8988T (cell line): Measurements from ENCODE around the gene TMEM165.
"Not testable (repeated sequence)": the region's sequence is repeated elsewhere in the genome, so short reads cannot be mapped to it uniquely, and the experiment has no call there.

Source experiments
- DNase-seq: peaks from one replicate; pipeline ENCODE4 v3.0.0; 2011

TMEM165 gene

GRCh38 chr4:55395529-55396307, at the start of gene TMEM165:
TSS of gene TMEM165 (plus strand) at chr4:55395957. CDS start at chr4:55396190, 233 bp downstream.
- peak; percentile 63 for DNase-seq

DNA sequence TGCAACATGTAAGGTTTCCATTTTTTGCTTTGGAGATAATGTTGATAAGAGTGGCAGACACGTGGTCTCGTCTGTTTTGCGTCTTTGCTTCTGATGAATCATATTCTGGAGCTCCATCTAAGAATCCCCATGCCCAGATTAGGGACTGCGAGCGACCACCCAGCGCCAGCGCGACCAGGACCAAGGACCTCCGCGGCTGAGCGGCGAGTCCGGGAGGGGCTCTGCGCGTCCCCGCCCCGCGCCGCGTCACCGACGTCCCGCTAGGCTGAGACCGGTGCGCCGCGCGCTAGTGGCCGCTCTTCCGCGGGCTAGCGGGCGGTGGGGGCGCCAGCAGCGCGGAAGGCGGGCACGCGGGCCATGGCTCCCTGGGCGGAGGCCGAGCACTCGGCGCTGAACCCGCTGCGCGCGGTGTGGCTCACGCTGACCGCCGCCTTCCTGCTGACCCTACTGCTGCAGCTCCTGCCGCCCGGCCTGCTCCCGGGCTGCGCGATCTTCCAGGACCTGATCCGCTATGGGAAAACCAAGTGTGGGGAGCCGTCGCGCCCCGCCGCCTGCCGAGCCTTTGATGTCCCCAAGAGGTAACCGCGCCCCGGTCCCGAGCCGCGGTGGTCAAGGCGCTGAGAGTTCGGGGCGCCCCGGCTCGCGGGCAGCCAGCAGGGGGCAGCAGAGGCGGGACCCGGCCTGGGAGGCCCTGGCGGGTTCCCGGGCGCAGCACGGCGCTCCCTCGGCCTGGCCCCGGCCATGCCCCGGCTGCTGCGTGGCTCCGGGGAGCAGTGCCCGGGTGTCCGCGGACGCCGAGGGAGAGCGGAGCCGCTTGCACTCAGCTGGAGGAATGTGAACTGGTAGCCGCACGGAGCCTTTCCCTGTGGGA, 49.5 kb upstream of the TMEM165 start, which contains the start of gene SRD5A3:
Gene SRD5A3, plus strand, starts transcription at position 263 of the 871 bp plus-strand sequence. Its CDS starts 95 bp downstream, at position 358.
- peak; percentile 73 for DNase-seq

GRCh38 chr4:55346851-55347255, 48.9 kb upstream of the TMEM165 start:
- no peak for DNase-seq

DNA sequence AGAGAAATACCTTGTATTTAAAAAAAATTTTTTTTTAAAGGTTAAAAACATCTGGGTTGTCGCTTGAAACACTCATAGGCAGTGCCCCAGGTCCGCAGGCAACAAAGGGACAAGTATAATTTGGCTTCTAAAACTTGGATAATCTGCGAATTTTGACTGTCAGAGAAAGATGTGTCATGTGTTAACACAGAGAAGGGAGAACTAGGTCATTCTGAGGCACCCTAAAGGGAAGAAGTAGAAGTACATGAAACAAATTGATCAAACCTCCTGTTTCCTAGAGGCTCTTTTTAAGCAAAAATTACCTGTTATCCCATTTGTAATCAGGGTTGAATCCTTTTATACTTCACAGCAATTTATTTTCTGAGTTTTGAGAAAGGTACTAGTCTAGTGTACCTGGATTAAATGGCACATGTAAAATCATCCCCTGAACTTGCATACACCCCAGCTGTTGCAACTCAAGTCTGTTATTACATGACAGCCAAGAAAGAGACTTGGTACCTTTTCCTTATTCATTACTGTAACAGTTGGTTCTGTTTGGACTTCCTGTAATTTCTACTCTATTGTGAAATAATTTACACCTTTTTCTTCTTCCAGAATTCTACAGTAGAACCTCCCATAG, 48.0 kb upstream of the TMEM165 start:
- no peak for DNase-seq

GRCh38 chr4:55348466-55348865, 47.3 kb upstream of the TMEM165 start:
- DNase-seq: no peak

GRCh38 chr4:55350870-55351269, 44.9 kb upstream of the TMEM165 start:
- not testable (repeated sequence) for DNase-seq

DNA sequence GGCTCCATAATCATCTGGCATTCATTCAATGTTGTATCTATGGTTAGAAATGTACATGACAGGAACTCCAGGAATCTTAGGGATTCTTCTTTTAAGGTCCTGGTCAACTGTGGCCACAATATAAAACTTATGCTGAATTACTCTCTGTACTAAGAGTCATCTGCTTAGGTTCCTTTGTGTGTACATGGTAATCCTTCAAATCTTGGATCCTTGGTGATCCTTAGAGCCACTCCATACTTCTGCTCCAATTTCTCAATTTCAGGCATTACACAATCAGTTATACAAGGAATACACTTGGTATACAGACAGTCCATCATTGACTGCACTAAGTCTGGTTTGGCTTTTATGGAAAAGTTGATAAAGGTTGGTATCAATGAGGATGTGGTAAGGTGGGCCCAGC, 43.9 kb upstream of the TMEM165 start:
- no peak for DNase-seq

DNA sequence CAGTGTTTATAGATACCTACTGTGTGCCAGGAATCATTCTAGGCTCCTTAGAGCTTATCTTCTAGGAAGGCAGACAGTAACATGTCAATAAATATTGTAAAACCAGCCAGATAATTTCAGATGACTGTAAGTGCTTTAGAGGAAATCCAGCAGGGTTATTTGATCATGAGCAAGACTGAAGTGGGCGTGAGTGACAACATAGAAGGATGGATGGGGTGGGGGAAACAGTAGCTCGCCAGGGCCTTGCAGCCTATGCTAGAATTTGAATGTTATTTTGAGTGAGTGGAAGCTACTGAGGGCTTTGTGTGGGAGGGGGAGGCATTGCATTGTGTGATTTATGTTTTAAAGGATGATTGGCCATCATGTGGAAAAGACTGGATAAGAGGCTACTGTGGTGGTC, 43.0 kb upstream of the TMEM165 start:
- no peak for DNase-seq

- DNase-seq: not testable (repeated sequence)
Measured at GRCh38 chr4:55353228-55353747, 42.5 kb upstream of the TMEM165 start.

DNA sequence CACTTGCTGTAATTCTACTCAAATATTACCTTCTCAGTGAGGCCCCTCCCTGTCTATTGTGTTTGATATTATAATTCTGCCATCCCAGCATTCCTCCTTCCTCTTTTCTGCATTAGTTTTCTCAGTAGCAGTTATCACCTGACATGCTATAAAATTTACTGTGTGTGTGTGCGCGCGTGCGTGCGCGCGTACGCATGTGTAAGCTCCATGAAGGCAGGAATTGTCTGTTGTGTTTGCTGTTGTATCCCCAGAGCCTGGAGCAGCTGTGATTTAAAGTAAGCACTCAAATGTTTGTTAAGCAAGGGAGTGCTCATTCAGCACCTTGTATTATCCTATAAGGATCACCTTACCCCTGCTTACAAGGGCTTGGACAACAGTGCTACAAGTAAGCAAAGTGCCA, 41.1 kb upstream of the TMEM165 start:
- DNase-seq: no peak

DNA sequence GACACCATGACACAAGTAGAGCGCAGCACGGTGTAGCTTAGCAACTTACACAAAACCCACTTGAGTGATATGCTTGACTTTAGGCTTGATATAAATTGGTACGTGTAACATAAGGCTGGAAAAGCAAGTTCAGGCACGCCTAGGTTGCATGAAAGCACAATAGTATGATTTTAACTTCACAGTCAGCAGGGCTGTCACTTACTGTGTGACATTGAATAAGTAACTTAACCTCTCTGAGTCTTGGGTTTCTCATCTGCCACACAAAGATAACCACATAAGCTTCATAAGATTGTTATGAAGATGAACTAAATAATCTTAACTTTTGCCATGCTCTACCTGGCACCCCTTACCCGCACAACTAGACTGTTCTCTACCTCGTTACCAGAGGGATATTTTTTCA, 40.2 kb upstream of the TMEM165 start:
- no peak for DNase-seq

- no peak for DNase-seq
Measured at GRCh38 chr4:55356991-55357461, 38.7 kb upstream of the TMEM165 start.

GRCh38 chr4:55358246-55358645, 37.5 kb upstream of the TMEM165 start:
- no peak for DNase-seq

- no peak for DNase-seq
Measured at GRCh38 chr4:55358668-55359067, 37.1 kb upstream of the TMEM165 start.

GRCh38 chr4:55359397-55359916, 36.3 kb upstream of the TMEM165 start:
- no peak for DNase-seq

- DNase-seq: not testable (repeated sequence)
Measured at GRCh38 chr4:55362938-55363337, 32.8 kb upstream of the TMEM165 start.

DNA sequence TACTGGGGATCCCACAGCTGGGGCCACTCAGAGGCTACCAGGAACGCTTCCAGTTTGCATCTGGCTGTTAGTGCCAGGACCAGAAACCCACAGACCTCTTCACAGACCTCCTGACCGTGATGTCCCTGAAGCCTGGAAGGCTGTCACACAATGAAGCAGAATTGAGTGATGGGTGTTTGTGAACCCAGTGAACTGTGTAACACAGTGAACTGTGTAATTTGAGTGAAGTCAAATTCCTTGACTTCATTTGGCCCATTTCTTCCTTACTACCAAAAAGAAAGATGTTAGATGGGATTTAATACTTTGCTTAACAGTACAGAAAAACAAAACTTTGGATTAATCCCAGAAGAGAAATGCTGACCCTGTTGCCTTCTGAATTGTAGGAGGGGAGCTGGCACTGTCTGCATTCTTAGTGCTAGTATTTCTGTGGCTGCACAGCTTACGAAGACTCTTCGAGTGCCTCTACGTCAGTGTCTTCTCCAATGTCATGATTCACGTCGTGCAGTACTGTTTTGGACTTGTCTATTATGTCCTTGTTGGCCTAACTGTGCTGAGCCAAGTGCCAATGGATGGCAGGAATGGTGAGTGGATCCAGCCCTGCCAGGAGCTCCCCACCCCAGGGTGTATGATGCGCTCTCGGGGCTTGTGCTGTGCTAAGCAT, 31.9 kb upstream of the TMEM165 start:
- no peak for DNase-seq

- DNase-seq: no peak
Measured at GRCh38 chr4:55364691-55365344, 30.9 kb upstream of the TMEM165 start.

- DNase-seq: no peak
Measured at GRCh38 chr4:55365345-55365728, 30.4 kb upstream of the TMEM165 start.

DNA sequence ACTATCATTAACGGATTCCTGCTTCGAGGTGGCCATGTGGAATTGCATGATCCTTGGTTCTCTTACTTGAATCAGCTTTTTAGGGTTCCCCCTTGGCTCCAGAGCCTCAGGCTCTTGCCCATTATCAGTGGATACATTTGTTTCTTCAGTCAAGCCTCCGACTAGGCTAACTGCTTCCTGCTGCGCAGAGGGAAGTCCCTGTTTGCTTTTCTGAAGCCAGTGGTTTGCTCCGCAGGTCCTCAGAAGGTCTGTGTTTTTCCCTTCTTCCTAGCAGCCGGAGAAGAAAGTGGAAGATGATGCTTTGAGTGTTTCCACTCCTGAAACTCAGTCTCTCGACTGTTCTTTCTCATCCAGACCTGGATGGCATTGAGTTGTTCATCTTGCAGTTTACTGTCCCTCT, 29.1 kb upstream of the TMEM165 start:
- DNase-seq: no peak

- DNase-seq: no peak
Measured at GRCh38 chr4:55367084-55367722, 28.6 kb upstream of the TMEM165 start.
